PFSK-1 (cell line): Measurements from ENCODE around the gene NLRP4.

Source experiments
- FOXP2 ChIP-seq: optimal IDR thresholded peaks from 2 replicates; pipeline ENCODE3; 2011; ENCODE audit warnings: borderline replicate concordance, control low read depth, inconsistent platforms; ENCODE audit not compliant: insufficient read depth; ENCODE audit errors: extremely low read length, extremely low read depth
- POLR2AphosphoS5 ChIP-seq: IDR thresholded peaks from 2 replicates; pipeline ENCODE4 v1.6.1; 2012; ENCODE audit warnings: low read depth, mild to moderate bottlenecking, control low read depth, low read length, moderate library complexity
- SIN3A ChIP-seq: IDR thresholded peaks from 2 replicates; pipeline ENCODE4 v1.6.1; 2012; ENCODE audit warnings: mild to moderate bottlenecking, low read length, moderate library complexity, borderline replicate concordance; ENCODE audit not compliant: insufficient read depth
- TAF1 ChIP-seq: IDR thresholded peaks from 2 replicates; pipeline ENCODE4 v1.6.1; 2012; ENCODE audit warnings: low read length, control low read depth, borderline replicate concordance; ENCODE audit not compliant: insufficient read depth
- TF ChIP-seq, protein P1 (sequence below), 2 experiments: IDR thresholded peaks; 2 replicates each; pipeline versions ENCODE4 v1.6.1 to v1.8.0; 2011 to 2012; ENCODE audit warnings: low read depth in 2 of 2, low read length in 2 of 2, control low read depth in 1 of 2, inconsistent platforms in 1 of 2, mild to moderate bottlenecking in 1 of 2, moderate library complexity in 1 of 2; ENCODE audit not compliant: insufficient read depth in 1 of 2

NLRP4 gene

DNA sequence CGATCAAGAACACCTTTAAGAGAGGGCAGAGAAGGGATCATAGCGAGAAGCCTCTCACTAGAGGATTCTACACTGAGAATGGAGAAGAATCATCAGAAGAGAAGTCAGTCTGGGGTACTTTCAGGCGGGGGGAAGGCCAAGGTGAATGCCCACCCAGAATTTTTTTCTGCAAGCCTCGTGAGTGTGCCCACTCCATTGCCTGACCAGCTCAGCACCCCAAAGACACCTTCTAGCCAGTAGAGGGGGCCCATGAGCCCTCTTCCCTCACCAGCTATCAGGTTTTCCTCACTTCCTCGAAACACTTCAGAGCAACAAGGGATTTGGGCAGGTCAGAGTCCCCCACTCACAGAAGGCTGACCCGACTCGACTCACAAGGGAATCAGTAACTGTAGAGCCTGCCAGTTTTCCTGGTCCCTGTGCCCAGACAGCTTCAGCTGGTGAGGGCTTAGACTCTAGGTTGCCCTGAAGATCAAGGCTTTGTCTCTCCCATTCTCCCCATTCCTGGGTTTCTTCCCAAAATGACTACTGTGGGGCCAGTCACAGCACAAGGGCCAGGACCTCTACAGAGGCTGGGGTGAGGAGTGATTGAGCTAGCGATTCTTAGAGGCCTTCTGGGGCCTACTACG lies 77.4 kb downstream of the NLRP4 start:
- no peak for TF ChIP-seq SIN3A
- TF ChIP-seq FOXP2, result no peak
- TF ChIP-seq POLR2AphosphoS5, result no peak
- TF ChIP-seq, protein P1, sequence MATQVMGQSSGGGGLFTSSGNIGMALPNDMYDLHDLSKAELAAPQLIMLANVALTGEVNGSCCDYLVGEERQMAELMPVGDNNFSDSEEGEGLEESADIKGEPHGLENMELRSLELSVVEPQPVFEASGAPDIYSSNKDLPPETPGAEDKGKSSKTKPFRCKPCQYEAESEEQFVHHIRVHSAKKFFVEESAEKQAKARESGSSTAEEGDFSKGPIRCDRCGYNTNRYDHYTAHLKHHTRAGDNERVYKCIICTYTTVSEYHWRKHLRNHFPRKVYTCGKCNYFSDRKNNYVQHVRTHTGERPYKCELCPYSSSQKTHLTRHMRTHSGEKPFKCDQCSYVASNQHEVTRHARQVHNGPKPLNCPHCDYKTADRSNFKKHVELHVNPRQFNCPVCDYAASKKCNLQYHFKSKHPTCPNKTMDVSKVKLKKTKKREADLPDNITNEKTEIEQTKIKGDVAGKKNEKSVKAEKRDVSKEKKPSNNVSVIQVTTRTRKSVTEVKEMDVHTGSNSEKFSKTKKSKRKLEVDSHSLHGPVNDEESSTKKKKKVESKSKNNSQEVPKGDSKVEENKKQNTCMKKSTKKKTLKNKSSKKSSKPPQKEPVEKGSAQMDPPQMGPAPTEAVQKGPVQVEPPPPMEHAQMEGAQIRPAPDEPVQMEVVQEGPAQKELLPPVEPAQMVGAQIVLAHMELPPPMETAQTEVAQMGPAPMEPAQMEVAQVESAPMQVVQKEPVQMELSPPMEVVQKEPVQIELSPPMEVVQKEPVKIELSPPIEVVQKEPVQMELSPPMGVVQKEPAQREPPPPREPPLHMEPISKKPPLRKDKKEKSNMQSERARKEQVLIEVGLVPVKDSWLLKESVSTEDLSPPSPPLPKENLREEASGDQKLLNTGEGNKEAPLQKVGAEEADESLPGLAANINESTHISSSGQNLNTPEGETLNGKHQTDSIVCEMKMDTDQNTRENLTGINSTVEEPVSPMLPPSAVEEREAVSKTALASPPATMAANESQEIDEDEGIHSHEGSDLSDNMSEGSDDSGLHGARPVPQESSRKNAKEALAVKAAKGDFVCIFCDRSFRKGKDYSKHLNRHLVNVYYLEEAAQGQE (IDR thresholded peaks at IDR 0.05; ENCODE audit: insufficient read depth in 1 of 2, low read depth in 2 of 2, low read length in 2 of 2), result no peak
- no peak for TF ChIP-seq TAF1

DNA sequence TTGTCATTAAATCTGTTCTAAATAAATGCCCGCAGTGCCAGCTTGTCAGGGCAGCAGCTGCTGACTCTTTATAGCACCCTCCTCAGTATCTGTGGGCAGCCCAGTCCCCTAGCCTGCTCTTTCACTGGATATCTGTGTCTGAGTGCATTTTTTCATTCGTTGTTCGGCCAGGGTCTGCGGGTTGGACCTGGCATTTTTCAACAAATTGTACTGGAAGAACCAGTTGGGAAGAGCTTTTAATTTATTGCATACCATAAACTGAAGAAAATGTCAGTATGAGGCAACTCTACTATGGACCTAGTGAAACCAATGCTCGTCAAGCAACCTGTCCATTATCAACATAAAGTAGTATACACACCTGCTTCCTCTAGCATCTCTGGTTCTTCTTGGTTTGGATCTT lies 87.2 kb downstream of the NLRP4 start:
- TF ChIP-seq, protein P1 (IDR thresholded peaks at IDR 0.05; ENCODE audit: insufficient read depth in 1 of 2, low read depth in 2 of 2, low read length in 2 of 2), result no peak
- TF ChIP-seq FOXP2, result no peak
- TF ChIP-seq TAF1, result no peak
- no peak for TF ChIP-seq POLR2AphosphoS5
- TF ChIP-seq SIN3A, result no peak

DNA sequence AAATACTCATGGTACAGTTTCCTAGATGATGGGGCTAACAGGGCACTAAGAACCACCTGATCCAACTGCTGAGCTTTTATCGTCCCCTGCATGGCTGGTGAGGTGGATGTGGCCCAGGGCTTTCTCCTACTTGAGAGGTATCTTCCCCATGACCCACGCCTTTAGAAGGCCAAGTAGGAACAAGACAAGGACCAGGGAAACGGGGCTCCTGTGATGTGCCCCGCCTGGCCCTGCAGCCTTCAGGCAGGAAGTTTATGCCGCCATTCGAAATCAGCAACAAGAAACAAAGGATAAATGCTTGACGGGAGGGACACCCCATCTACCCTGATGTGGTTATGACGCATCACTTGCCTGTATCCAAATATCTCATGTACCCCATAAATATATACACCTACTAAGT lies 91.7 kb downstream of the NLRP4 start:
- no peak for TF ChIP-seq POLR2AphosphoS5
- TF ChIP-seq FOXP2, result no peak
- TF ChIP-seq SIN3A, result no peak
- TF ChIP-seq, protein P1 (IDR thresholded peaks at IDR 0.05; ENCODE audit: insufficient read depth in 1 of 2, low read depth in 2 of 2, low read length in 2 of 2), result no peak
- TF ChIP-seq TAF1, result no peak

DNA sequence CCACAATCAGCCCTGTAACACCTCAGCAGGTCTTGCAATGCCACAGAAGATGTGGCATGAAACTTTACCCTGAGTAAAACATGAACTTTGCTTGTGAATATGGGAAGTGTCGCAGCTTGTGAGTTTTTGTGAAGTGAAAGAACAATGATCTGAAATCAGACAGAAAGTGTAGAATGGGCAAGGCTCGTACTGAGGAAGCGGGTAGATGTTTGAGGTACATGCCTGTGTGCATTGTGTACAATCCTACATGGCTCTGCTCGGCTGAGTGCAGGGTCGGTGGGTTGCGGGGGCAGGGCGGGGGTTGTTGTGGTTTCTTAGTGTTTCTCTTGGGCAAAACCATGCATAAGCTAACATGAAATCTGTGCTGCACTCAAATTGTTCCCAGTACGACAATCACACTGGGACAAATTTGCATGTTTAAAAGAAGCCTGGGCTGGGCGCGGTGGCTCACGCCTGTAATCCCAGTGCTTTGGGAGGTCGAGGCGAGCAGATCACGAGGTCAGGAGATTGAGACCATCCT lies 94.7 kb downstream of the NLRP4 start:
- TF ChIP-seq, protein P1 (IDR thresholded peaks at IDR 0.05; ENCODE audit: insufficient read depth in 1 of 2, low read depth in 2 of 2, low read length in 2 of 2), result no peak
- no peak for TF ChIP-seq SIN3A
